Rectal smooth muscle tissue (tissue), 1 donor: ENCODE data around the gene BFAR.
"Not testable (repeated sequence)": the region's sequence is repeated elsewhere in the genome, so short reads cannot be mapped to it uniquely, and the experiment has no call there.

Source experiments
- H3K27ac ChIP-seq: one replicate; pipeline ENCODE4 v1.7.0; 2013; ENCODE audit warnings: low read depth, low read length, inconsistent platforms
- H3K27me3 ChIP-seq: one replicate; pipeline ENCODE4 v1.7.0; 2013; ENCODE audit warnings: low read length; ENCODE audit not compliant: control insufficient read depth, insufficient read depth
- H3K36me3 ChIP-seq: one replicate; pipeline ENCODE4 v1.7.0; 2013; ENCODE audit warnings: low read length; ENCODE audit not compliant: control insufficient read depth, insufficient read depth
- H3K4me1 ChIP-seq: one replicate; pipeline ENCODE4 v1.7.0; 2013; ENCODE audit warnings: low read length; ENCODE audit not compliant: control insufficient read depth, insufficient read depth
- H3K4me3 ChIP-seq: one replicate; pipeline ENCODE4 v1.7.0; 2013; ENCODE audit warnings: low read length
- H3K9ac ChIP-seq: one replicate; pipeline ENCODE4 v1.7.0; 2013; ENCODE audit warnings: low read length

The BFAR gene

GRCh38 chr16:14680396-14680795 is 47.6 kb downstream of the BFAR start:
- H3K9ac ChIP-seq, H3K27me3 ChIP-seq, H3K27ac ChIP-seq, H3K4me1 ChIP-seq, H3K36me3 ChIP-seq, H3K4me3 ChIP-seq: not testable (repeated sequence)

DNA sequence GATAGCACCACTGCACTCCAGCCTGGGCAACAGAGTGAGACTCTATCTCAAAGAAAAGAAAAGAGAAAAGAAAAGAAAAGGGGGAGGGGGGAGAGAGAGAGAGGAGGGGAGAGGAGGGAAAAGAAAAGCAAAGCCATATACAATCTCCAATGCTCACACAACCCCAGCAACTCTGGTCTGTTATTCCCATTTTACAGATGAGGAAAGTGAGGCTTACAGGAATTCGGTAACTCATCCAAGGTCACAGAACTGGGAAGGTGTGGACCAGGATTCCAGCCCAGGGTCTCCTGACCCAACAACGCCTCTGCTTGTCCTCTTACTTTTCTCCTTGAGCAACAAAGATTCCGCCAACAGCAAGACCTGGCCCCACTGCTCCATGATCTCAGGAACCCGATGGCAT is 48.4 kb downstream of the BFAR start:
- H3K9ac ChIP-seq = no peak overlapping the region
- H3K4me3 ChIP-seq = no peak overlapping the region
- H3K36me3 ChIP-seq = no peaks in the 10 kb centered on the region
- H3K27ac ChIP-seq = no peak overlapping the region
- H3K27me3 ChIP-seq = no peaks in the 10 kb centered on the region
- H3K4me1 ChIP-seq = no peaks in the 10 kb centered on the region

GRCh38 chr16:14682121-14682520 is 49.4 kb downstream of the BFAR start:
- Histone ChIP-seq H3K27me3 (no peaks in the 10 kb centered on the region), H3K36me3 (no peaks in the 10 kb centered on the region), H3K27ac (no peak overlapping the region), H3K4me3 (no peak overlapping the region), H3K4me1 (no peaks in the 10 kb centered on the region), H3K9ac (no peak overlapping the region)

DNA sequence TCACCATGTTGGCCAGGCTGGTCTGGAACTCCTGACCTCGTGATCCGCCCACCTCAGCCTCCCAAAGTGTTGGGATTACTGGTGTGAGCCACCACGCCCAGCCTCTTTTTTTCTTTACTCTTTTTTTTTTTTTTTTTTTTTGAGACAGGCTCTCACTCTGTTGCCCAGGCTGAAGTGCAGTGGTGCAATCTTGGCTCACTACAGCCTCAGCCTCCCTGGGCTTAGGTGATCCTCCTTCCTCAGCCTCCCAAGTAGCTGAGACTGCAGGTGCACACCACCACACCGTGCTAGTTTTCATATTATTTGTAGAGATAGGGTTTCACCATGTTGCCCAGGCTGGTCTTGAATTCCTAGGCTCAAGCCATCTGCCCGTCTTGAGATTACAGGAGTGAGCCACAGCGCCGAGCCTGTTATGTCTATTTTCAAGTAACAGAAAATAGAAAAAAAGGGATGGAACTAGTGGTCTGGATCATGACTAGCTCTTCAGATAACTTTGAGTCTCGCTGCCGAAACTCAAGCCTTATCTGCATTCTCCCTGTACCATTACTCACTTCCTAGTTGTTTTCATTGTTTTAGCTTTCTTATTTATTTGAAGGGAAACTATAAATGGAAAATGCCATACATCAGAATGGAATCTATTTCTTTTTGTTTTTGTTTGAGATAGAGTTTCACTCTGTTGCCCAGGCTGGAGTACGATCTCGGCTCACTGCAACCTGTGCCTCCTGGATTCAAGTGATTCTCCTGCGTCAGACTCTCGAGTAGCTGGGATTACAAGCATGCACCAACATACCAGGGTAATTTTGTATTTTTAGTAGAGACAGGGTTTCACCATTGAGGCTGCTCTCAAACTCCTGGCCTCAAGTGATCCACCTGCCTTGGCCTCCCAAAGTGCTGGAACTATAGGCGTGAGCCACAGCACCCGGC is 53.4 kb downstream of the BFAR start:
- not testable (repeated sequence) for H3K27me3 ChIP-seq, H3K27ac ChIP-seq, H3K9ac ChIP-seq, H3K36me3 ChIP-seq, H3K4me1 ChIP-seq, H3K4me3 ChIP-seq

DNA sequence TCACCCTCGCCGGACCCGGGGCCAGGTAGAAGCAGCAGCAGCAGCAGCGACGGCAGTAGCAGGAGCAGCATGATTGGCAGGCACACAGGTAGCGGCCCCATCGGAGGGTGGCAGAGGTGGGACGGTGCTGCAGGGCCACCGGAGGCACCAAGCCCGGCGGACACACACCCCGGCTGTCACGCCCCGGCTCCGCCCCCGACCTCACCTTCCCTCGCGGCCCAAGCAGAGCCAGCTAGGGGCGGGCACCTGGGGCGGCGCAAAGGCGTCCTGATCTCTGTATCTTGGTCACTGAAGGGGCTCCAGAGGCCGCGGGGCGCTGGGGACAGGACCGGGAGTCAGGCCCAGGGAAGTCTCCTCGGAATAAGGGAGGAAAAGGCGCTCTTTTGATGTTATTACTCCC is 61.4 kb downstream of the BFAR start, which contains the start of gene PLA2G10:
Gene PLA2G10 (minus strand): TSS at position 180 of the 400 bp plus-strand sequence. CDS start 79 bp downstream, at position 101.
- H3K4me1 ChIP-seq, H3K4me3 ChIP-seq, H3K27ac ChIP-seq, H3K9ac ChIP-seq, H3K27me3 ChIP-seq, H3K36me3 ChIP-seq: not testable (repeated sequence)

GRCh38 chr16:14701859-14702258 is 69.1 kb downstream of the BFAR start:
- H3K36me3 ChIP-seq, H3K4me3 ChIP-seq, H3K27me3 ChIP-seq, H3K27ac ChIP-seq, H3K4me1 ChIP-seq, H3K9ac ChIP-seq: not testable (repeated sequence)

- not testable (repeated sequence) for H3K27ac ChIP-seq, H3K4me1 ChIP-seq, H3K4me3 ChIP-seq, H3K36me3 ChIP-seq, H3K9ac ChIP-seq, H3K27me3 ChIP-seq
Measured at GRCh38 chr16:14702672-14703071, 69.9 kb downstream of the BFAR start.

GRCh38 chr16:14703156-14704011 is 70.6 kb downstream of the BFAR start, which contains the start of gene NPIPA3:
Gene NPIPA3 (plus strand): TSS chr16:14703411. CDS start chr16:14708944, 5,533 bp downstream.
- H3K9ac ChIP-seq, H3K36me3 ChIP-seq, H3K27me3 ChIP-seq, H3K4me3 ChIP-seq, H3K27ac ChIP-seq, H3K4me1 ChIP-seq: not testable (repeated sequence)
